HepG2 (cell line): ENCODE results near the gene PIGR. TPM values are rescaled to one million over a fixed set of nuclear protein-coding genes. Genes with fewer than 3 reads are reported as not detected.

Experiments used
- ATAC-seq: fragments of 200-7000 bp; cut with Tn5 transposase; 3 replicates; pipeline ENCODE4 v1.9.1; 2020; ENCODE audit warnings: mild to moderate bottlenecking, moderate library complexity
- BruUV-seq: library from RNA; stranded (reverse); fragments of 400-500 nt; replicated peaks from 2 replicates; lab custom pipeline; 2021; lab: Mats Ljungman, UMichigan
- CTCF ChIA-PET: fragments of 300-600 bp; formaldehyde crosslinking; extraction: SDS; loops from one replicate; lab custom pipeline; 2021; ENCODE audit warnings: low total read pairs, inconsistent platforms, low intra/inter-chr PET ratio; lab: Yijun Ruan, JAX
- POLR2A ChIA-PET: fragments of 350-600 bp; sonication (Branson Sonifier 250); formaldehyde crosslinking; loops from one replicate; lab custom pipeline; 2020; ENCODE audit warnings: antibody characterized with exemption, inconsistent platforms; lab: Yijun Ruan, JAX
- DNase-seq: peaks from one replicate; pipeline ENCODE4 v3.0.0-alpha.2; 2015; ENCODE audit warnings: low spot score
- FAIRE-seq: peaks from 3 replicates; lab custom pipeline; 2011; peaks lifted over from hg19 to GRCh38; lab: Jason Lieb, UNC
- H2AFZ ChIP-seq: one replicate; pipeline ENCODE4 v1.6.1; 2011; ENCODE audit warnings: low read length, inconsistent platforms
- H3K27ac ChIP-seq: fragments of 300-600 bp; 3 replicates; pipeline ENCODE4 v1.8.0; 2011; ENCODE audit warnings: mixed run types, mild to moderate bottlenecking, mixed read lengths, low read length, inconsistent platforms; ENCODE audit not compliant: insufficient read depth; ENCODE audit errors: extremely low read length
- H3K27me3 ChIP-seq, 2 experiments: fragments of 200-600 bp in 1 of 2; 2 replicates in 1 of 2; 3 replicates in 1 of 2; pipeline versions ENCODE4 v1.6.0 to v1.8.0; 2011; ENCODE audit warnings: low read length in 2 of 2, mild to moderate bottlenecking in 2 of 2, moderate library complexity in 2 of 2, inconsistent platforms in 1 of 2; ENCODE audit not compliant: insufficient read depth in 2 of 2, control insufficient read depth in 1 of 2
- H3K36me3 ChIP-seq, 2 experiments: fragments of 200-600 bp in 1 of 2; replicated peaks in 1 of 2; 2 replicates in 1 of 2; 3 replicates in 1 of 2; pipeline versions ENCODE4 v1.5.1 to v1.8.0; 2011; ENCODE audit warnings: low read length in 2 of 2, inconsistent platforms in 1 of 2; ENCODE audit not compliant: insufficient read depth in 2 of 2, control insufficient read depth in 1 of 2
- H3K4me1 ChIP-seq: 2 replicates; pipeline ENCODE4 v1.5.1; 2012; ENCODE audit warnings: low read length, inconsistent platforms; ENCODE audit not compliant: insufficient read depth
- H3K4me2 ChIP-seq: 2 replicates; pipeline ENCODE4 v1.6.0; 2011; ENCODE audit warnings: low read depth, low read length, inconsistent platforms
- H3K4me3 ChIP-seq, 3 experiments: fragments of 200-600 bp in 1 of 3; sonication (generic), shearing (Covaris generic) in 1 of 3; replicated peaks in 1 of 3; 2 replicates each; pipeline ENCODE4 v1.5.1; 2011 to 2016; ENCODE audit warnings: low read length in 3 of 3, inconsistent platforms in 2 of 3, low read depth in 2 of 3, mild to moderate bottlenecking in 2 of 3, control low read depth in 1 of 3, mixed read lengths in 1 of 3; ENCODE audit not compliant: insufficient read depth in 1 of 3
- H3K79me2 ChIP-seq: one replicate; pipeline ENCODE4 v1.6.1; 2011; ENCODE audit warnings: low read length, inconsistent platforms; ENCODE audit not compliant: insufficient read depth
- H3K9ac ChIP-seq: 2 replicates; pipeline ENCODE4 v1.6.0; 2011; ENCODE audit warnings: mild to moderate bottlenecking, low read depth, low read length, inconsistent platforms; ENCODE audit not compliant: insufficient read depth
- H3K9me3 ChIP-seq: 2 replicates; pipeline ENCODE4 v1.5.1; 2012; ENCODE audit warnings: mild to moderate bottlenecking, low read length
- H4K20me1 ChIP-seq: 2 replicates; pipeline ENCODE4 v1.6.0; 2011; ENCODE audit warnings: inconsistent platforms, mild to moderate bottlenecking, low read length, moderate library complexity; ENCODE audit not compliant: insufficient read depth
- AHR ChIP-seq: IDR thresholded peaks from 2 replicates; pipeline ENCODE4 v1.6.1; 2018; ENCODE audit warnings: missing genetic modification reagents, missing compliant biosample characterization
- CHD2 ChIP-seq: IDR thresholded peaks from 2 replicates; pipeline ENCODE4 v1.6.1; 2011; ENCODE audit warnings: low read depth, low read length, improper control_type of control experiment
- JUND ChIP-seq: sonication (generic); formaldehyde crosslinking; IDR thresholded peaks from 2 replicates; pipeline ENCODE4 v1.8.0; 2022; ENCODE audit warnings: mild to moderate bottlenecking, missing genetic modification reagents
- NFE2L2 ChIP-seq: fragments of 150-350 bp; IDR thresholded peaks from 2 replicates; pipeline ENCODE4 v1.6.1; 2014; ENCODE audit warnings: low read length
- POLR2AphosphoS5 ChIP-seq: IDR thresholded peaks from 2 replicates; pipeline ENCODE4 v1.6.1; 2012; ENCODE audit warnings: low read depth, low read length
- PRDM10 ChIP-seq: sonication (generic); formaldehyde crosslinking; IDR thresholded peaks from 2 replicates; pipeline ENCODE4 v1.4.0; 2020; ENCODE audit warnings: low read depth, missing genetic modification reagents
- SMYD3 ChIP-seq: sonication (generic); formaldehyde crosslinking; IDR thresholded peaks from 2 replicates; pipeline ENCODE4 v1.8.1; 2023; ENCODE audit warnings: mild to moderate bottlenecking, missing genetic modification reagents
- TCF12 ChIP-seq, 2 experiments: fragments of 450-650 bp in 1 of 2; sonication (generic) in 1 of 2; formaldehyde crosslinking in 1 of 2; IDR thresholded peaks; 2 replicates each; pipeline versions ENCODE4 v1.6.1 to v1.8.0; 2017 to 2022; ENCODE audit warnings: antibody characterized with exemption in 1 of 2, mild to moderate bottlenecking in 1 of 2, missing genetic modification reagents in 1 of 2, moderate library complexity in 1 of 2
- ZBTB4 ChIP-seq: sonication (generic); formaldehyde crosslinking; IDR thresholded peaks from 2 replicates; pipeline ENCODE4 v1.4.0; 2020; ENCODE audit warnings: missing genetic modification reagents, mild to moderate bottlenecking, borderline replicate concordance
- ZFP62 ChIP-seq: sonication (generic); formaldehyde crosslinking; IDR thresholded peaks from 2 replicates; pipeline ENCODE4 v1.4.0; 2020; ENCODE audit warnings: missing genetic modification reagents
- ZNF362 ChIP-seq: sonication (generic); formaldehyde crosslinking; IDR thresholded peaks from 2 replicates; pipeline ENCODE4 v1.4.0; 2020; ENCODE audit warnings: missing genetic modification reagents, mild to moderate bottlenecking, borderline replicate concordance
- ZNF549 ChIP-seq: sonication (generic); formaldehyde crosslinking; IDR thresholded peaks from 2 replicates; pipeline ENCODE4 v1.5.0; 2020; ENCODE audit warnings: missing genetic modification reagents
- ZSCAN20 ChIP-seq: sonication (generic); formaldehyde crosslinking; IDR thresholded peaks from 2 replicates; pipeline ENCODE4 v1.4.0; 2020; ENCODE audit warnings: missing genetic modification reagents, mild to moderate bottlenecking, borderline replicate concordance
- WGBS: methylation state at CpG from one replicate; pipeline ENCODE4 v1.1.6; 2017; ENCODE audit warnings: low lambda C conversion rate; 5-methylcytosine and 5-hydroxymethylcytosine counted together
- in situ Hi-C: cut with HindIII; loops from 2 replicates; pipeline ENCODE4 v1.10.0; 2017; ENCODE audit warnings: low pct_unique_long_range_greater_than_20kb; ENCODE audit not compliant: extremely low pct_ligation_motif_present
- intact Hi-C: fragments of 100-400 bp; cut with micrococcal nuclease; formaldehyde crosslinking; loops from one replicate; pipeline ENCODE4 v1.10.0; 2022; ENCODE audit not compliant: unreplicated experiment
- polyA plus RNA-seq, 8 experiments: library from polyadenylated mRNA; depleted of rRNA in 3 of 8; stranded (reverse) in 7 of 8; unstranded in 1 of 8; fragments of >200 nt; fragmentation: Illumina TruSeq in 4 of 8; extraction: Trizol in 4 of 8; gene quantifications; 2 replicates each; pipeline versions ENCODE4 v1.2.1 to v1.2.3, GENCODE V29; 2011 to 2016; ENCODE audit warnings: low read depth in 4 of 8, missing spikeins in 1 of 8, mixed read lengths in 1 of 8; ENCODE audit not compliant: insufficient read depth in 1 of 8
- total RNA-seq, 5 experiments: library from RNA; depleted of rRNA; stranded (reverse); fragments of >200 nt; fragmentation: Illumina TruSeq; extraction: Trizol; gene quantifications; 2 replicates each; pipeline ENCODE4 v1.2.3, GENCODE V29; 2016; ENCODE audit warnings: low read depth in 1 of 5
- TF ChIP-seq, protein P1 (sequence below): sonication (generic); formaldehyde crosslinking; IDR thresholded peaks from 2 replicates; pipeline ENCODE4 v1.5.0; 2020; ENCODE audit warnings: mild to moderate bottlenecking, missing genetic modification reagents, moderate library complexity

The PIGR gene
- total and polyA plus RNA-seq, 2 of the 13 experiments (the other 11 are each of a cell fraction or from before 2014, with no cell fraction given): not detected

- no peak overlapping the region for H3K4me3 ChIP-seq
- H3K27me3 ChIP-seq: peaks cover 4 to 49% of the 10 kb centered on the region in 2 experiments
- no peaks in the 10 kb centered on the region for H3K79me2 ChIP-seq
- no peaks in the 10 kb centered on the region for H4K20me1 ChIP-seq
- CTCF ChIA-PET: interaction anchor here (0.7 to 1.0 kb wide), 3 partner anchors 47 to 113 kb away, joined by 3 to 4 read pairs (median 3); no protein-coding TSS in a partner anchor
- FAIRE-seq: no peak
- no peaks in the 10 kb centered on the region for H3K9me3 ChIP-seq
- no peak overlapping the region for H2AFZ ChIP-seq
- no peak overlapping the region for H3K9ac ChIP-seq
- no TSS peak for BruUV-seq
- no peaks in the 10 kb centered on the region for H3K4me1 ChIP-seq
- H3K4me2 ChIP-seq: no peak overlapping the region
- POLR2A ChIA-PET: no interaction called here
- 0% methylated on average over 1 of the region's 1 CpG for WGBS
- ATAC-seq: 0 out of 3 replicates have a peak, but pooled peaks have one; percentile 17
- in situ Hi-C loops: loop anchor here (5.0 to 25.0 kb wide), 2 partner anchors 174 to 274 kb away; partner anchors contain the start of gene DYRK3
- no peak overlapping the region for H3K27ac ChIP-seq
- peak; percentile 16 for DNase-seq
- H3K36me3 ChIP-seq: no peaks in the 10 kb centered on the region
- intact Hi-C loops: loop anchor here (2.0 to 5.0 kb wide), 3 partner anchors 44 to 184 kb away; partner anchors contain the start of gene IL20
- no peak for TF ChIP-seq PRDM10 (CRISPR knock-in tag)
- no peak for TF ChIP-seq ZFP62 (CRISPR knock-in tag)
- TF ChIP-seq JUND: no peak
- no peak for TF ChIP-seq NFE2L2
- TF ChIP-seq ZNF549: no peak
- TF ChIP-seq ZBTB4 (CRISPR knock-in tag): no peak
- no peak for TF ChIP-seq CHD2
- no peak for TF ChIP-seq ZSCAN20 (CRISPR knock-in tag)
- peak; percentile 39; the same call in 1 of the 2 replicates for TF ChIP-seq ZNF362 (CRISPR knock-in tag)
- TF ChIP-seq, protein P1, sequence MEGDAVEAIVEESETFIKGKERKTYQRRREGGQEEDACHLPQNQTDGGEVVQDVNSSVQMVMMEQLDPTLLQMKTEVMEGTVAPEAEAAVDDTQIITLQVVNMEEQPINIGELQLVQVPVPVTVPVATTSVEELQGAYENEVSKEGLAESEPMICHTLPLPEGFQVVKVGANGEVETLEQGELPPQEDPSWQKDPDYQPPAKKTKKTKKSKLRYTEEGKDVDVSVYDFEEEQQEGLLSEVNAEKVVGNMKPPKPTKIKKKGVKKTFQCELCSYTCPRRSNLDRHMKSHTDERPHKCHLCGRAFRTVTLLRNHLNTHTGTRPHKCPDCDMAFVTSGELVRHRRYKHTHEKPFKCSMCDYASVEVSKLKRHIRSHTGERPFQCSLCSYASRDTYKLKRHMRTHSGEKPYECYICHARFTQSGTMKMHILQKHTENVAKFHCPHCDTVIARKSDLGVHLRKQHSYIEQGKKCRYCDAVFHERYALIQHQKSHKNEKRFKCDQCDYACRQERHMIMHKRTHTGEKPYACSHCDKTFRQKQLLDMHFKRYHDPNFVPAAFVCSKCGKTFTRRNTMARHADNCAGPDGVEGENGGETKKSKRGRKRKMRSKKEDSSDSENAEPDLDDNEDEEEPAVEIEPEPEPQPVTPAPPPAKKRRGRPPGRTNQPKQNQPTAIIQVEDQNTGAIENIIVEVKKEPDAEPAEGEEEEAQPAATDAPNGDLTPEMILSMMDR (CRISPR knock-in tag): peak; percentile 44
- no peak for TF ChIP-seq POLR2AphosphoS5
- TF ChIP-seq SMYD3 (CRISPR knock-in tag): no peak
- TF ChIP-seq AHR: no peak
- TF ChIP-seq TCF12 (IDR thresholded peaks at IDR 0.05): no peak
- TF ChIP-seq TCF12 (CRISPR knock-in tag; IDR thresholded peaks at IDR 0.05): no peak
Observed at GRCh38 chr1:206911064-206911663, 35.1 kb downstream of the PIGR start.
